SK-N-SH treated with all-trans-retinoic acid at 6 μM for 48 hours (cell line): ENCODE data around the gene DNASE1L2.

Experiments used
- ATAC-seq: fragments of 200-7000 bp; cut with Tn5 transposase; 3 replicates; pipeline ENCODE4 v1.9.1; 2020; ENCODE audit warnings: mild to moderate bottlenecking, moderate library complexity
- ARNTL ChIP-seq: fragments of 450-650 bp; formaldehyde crosslinking; IDR thresholded peaks from 2 replicates; pipeline ENCODE4 v1.5.0; 2020; ENCODE audit warnings: low read depth, mild to moderate bottlenecking, moderate library complexity, borderline replicate concordance
- BACH2 ChIP-seq: fragments of 250-450 bp; sonication (Bioruptor Pico); IDR thresholded peaks from 2 replicates; pipeline ENCODE4 v1.9.0; 2021; ENCODE audit warnings: mild to moderate bottlenecking, borderline replicate concordance
- CSDC2 ChIP-seq: fragments of 250-450 bp; sonication (Bioruptor Pico); IDR thresholded peaks from 2 replicates; pipeline ENCODE4 v1.5.0; 2020; ENCODE audit warnings: mild to moderate bottlenecking, moderate library complexity
- ISL1 ChIP-seq: fragments of 250-450 bp; sonication (Bioruptor Pico); IDR thresholded peaks from 2 replicates; pipeline ENCODE4 v2.1.2; 2022; ENCODE audit warnings: mild to moderate bottlenecking, moderate library complexity
- OSR1 ChIP-seq: fragments of 250-450 bp; sonication (Bioruptor Pico); IDR thresholded peaks from 2 replicates; pipeline ENCODE4 v1.8.0; 2022; ENCODE audit warnings: moderate library complexity, mild to moderate bottlenecking, inconsistent platforms
- PATZ1 ChIP-seq: fragments of 250-450 bp; sonication (Bioruptor Pico); IDR thresholded peaks from 2 replicates; pipeline ENCODE4 v1.8.0; 2020; ENCODE audit warnings: mild to moderate bottlenecking, moderate library complexity, borderline replicate concordance
- POU6F1 ChIP-seq: fragments of 250-450 bp; sonication (Bioruptor Pico); IDR thresholded peaks from 2 replicates; pipeline ENCODE4 v1.8.0; 2021; ENCODE audit warnings: low read depth, mild to moderate bottlenecking, moderate library complexity, borderline replicate concordance
- SNAI2 ChIP-seq: fragments of 250-450 bp; sonication (Bioruptor Pico); IDR thresholded peaks from 2 replicates; pipeline ENCODE4 v1.5.0; 2020; ENCODE audit warnings: mild to moderate bottlenecking, moderate library complexity
- TCF4 ChIP-seq: fragments of 250-450 bp; sonication (Bioruptor Pico); IDR thresholded peaks from 2 replicates; pipeline ENCODE4 v1.8.0; 2021; ENCODE audit warnings: mild to moderate bottlenecking, moderate library complexity, borderline replicate concordance
- TOX ChIP-seq: fragments of 250-450 bp; sonication (Bioruptor Pico); IDR thresholded peaks from 2 replicates; pipeline ENCODE4 v1.8.0; 2021; ENCODE audit warnings: mild to moderate bottlenecking, moderate library complexity, borderline replicate concordance
- ZC3H10 ChIP-seq: fragments of 250-450 bp; sonication (Bioruptor Pico); IDR thresholded peaks from 2 replicates; pipeline ENCODE4 v1.5.1; 2021; ENCODE audit warnings: mild to moderate bottlenecking, moderate library complexity
- ZFP3 ChIP-seq: fragments of 250-450 bp; sonication (Bioruptor Pico); IDR thresholded peaks from 2 replicates; pipeline ENCODE4 v1.5.0; 2020; ENCODE audit warnings: mild to moderate bottlenecking, moderate library complexity
- ZFP30 ChIP-seq: fragments of 450-650 bp; formaldehyde crosslinking; IDR thresholded peaks from 2 replicates; pipeline ENCODE4 v1.5.0; 2022; ENCODE audit warnings: mild to moderate bottlenecking, moderate library complexity
- ZNF565 ChIP-seq: fragments of 450-650 bp; formaldehyde crosslinking; conservative IDR thresholded peaks from 2 replicates; pipeline ENCODE4 v1.5.0; 2020; ENCODE audit warnings: low read depth, mild to moderate bottlenecking, moderate library complexity
- ZNF70 ChIP-seq: fragments of 450-650 bp; formaldehyde crosslinking; IDR thresholded peaks from 2 replicates; pipeline ENCODE4 v1.5.0; 2020; ENCODE audit warnings: mild to moderate bottlenecking, moderate library complexity
- ZNF8 ChIP-seq: fragments of 450-650 bp; formaldehyde crosslinking; IDR thresholded peaks from 2 replicates; pipeline ENCODE4 v1.5.0; 2020; ENCODE audit warnings: mild to moderate bottlenecking, moderate library complexity
- TF ChIP-seq, protein P1 (sequence below): fragments of 250-450 bp; sonication (Bioruptor Pico); IDR thresholded peaks from 2 replicates; pipeline ENCODE4 v1.5.0; 2020; ENCODE audit warnings: mild to moderate bottlenecking, moderate library complexity
- TF ChIP-seq, protein P2 (sequence below): fragments of 250-450 bp; sonication (Bioruptor Pico); IDR thresholded peaks from 2 replicates; pipeline ENCODE4 v1.5.1; 2021; ENCODE audit warnings: mild to moderate bottlenecking, moderate library complexity
- TF ChIP-seq, protein P3 (sequence below): fragments of 250-450 bp; sonication (Bioruptor Pico); IDR thresholded peaks from 2 replicates; pipeline ENCODE4 v1.5.1; 2020; ENCODE audit warnings: low read depth, mild to moderate bottlenecking, moderate library complexity

The DNASE1L2 gene

DNA sequence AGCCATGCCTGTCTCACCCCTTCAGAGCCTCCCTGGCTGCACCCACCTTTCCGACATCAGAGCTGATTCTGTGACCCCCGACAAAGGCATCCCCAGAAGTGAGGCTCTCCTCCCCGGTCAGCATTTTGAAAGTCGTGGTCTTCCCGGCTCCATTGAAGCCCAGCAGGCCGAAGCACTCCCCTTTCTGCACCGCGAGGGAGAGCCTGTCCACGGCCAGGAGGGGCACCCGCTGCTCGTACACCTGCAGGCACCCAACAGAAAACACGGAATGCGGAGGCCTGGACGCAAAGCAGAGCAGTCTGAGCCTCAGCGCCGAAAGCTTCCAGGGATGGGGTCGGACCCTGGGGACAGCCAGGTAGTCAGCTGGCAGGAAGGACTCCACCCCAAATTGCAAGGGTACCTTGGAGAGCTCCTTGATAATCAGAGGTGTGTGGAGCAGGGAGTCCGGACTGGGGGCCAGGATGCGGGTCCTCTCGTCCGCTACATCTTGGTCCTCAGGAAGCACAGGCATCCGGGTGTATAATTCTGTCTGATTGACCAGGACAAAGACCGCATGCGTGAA, 44.8 kb downstream of the DNASE1L2 start:
- TF ChIP-seq ISL1 (no peak), ZC3H10 (CRISPR knock-in tag) (no peak), ARNTL (CRISPR knock-in tag) (no peak), TCF4 (CRISPR knock-in tag) (no peak), OSR1 (CRISPR knock-in tag) (no peak), ZNF565 (CRISPR knock-in tag) (no peak), ZNF8 (CRISPR knock-in tag) (no peak), TOX (CRISPR knock-in tag) (no peak), BACH2 (CRISPR knock-in tag) (no peak), ZFP3 (CRISPR knock-in tag) (no peak), CSDC2 (CRISPR knock-in tag) (no peak), PATZ1 (CRISPR knock-in tag) (no peak)
- TF ChIP-seq, protein P1, sequence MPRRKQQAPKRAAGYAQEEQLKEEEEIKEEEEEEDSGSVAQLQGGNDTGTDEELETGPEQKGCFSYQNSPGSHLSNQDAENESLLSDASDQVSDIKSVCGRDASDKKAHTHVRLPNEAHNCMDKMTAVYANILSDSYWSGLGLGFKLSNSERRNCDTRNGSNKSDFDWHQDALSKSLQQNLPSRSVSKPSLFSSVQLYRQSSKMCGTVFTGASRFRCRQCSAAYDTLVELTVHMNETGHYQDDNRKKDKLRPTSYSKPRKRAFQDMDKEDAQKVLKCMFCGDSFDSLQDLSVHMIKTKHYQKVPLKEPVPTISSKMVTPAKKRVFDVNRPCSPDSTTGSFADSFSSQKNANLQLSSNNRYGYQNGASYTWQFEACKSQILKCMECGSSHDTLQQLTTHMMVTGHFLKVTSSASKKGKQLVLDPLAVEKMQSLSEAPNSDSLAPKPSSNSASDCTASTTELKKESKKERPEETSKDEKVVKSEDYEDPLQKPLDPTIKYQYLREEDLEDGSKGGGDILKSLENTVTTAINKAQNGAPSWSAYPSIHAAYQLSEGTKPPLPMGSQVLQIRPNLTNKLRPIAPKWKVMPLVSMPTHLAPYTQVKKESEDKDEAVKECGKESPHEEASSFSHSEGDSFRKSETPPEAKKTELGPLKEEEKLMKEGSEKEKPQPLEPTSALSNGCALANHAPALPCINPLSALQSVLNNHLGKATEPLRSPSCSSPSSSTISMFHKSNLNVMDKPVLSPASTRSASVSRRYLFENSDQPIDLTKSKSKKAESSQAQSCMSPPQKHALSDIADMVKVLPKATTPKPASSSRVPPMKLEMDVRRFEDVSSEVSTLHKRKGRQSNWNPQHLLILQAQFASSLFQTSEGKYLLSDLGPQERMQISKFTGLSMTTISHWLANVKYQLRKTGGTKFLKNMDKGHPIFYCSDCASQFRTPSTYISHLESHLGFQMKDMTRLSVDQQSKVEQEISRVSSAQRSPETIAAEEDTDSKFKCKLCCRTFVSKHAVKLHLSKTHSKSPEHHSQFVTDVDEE (CRISPR knock-in tag) = no peak
- TF ChIP-seq, protein P2, sequence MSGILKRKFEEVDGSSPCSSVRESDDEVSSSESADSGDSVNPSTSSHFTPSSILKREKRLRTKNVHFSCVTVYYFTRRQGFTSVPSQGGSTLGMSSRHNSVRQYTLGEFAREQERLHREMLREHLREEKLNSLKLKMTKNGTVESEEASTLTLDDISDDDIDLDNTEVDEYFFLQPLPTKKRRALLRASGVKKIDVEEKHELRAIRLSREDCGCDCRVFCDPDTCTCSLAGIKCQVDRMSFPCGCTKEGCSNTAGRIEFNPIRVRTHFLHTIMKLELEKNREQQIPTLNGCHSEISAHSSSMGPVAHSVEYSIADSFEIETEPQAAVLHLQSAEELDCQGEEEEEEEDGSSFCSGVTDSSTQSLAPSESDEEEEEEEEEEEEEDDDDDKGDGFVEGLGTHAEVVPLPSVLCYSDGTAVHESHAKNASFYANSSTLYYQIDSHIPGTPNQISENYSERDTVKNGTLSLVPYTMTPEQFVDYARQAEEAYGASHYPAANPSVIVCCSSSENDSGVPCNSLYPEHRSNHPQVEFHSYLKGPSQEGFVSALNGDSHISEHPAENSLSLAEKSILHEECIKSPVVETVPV (CRISPR knock-in tag) = no peak
- TF ChIP-seq, protein P3, sequence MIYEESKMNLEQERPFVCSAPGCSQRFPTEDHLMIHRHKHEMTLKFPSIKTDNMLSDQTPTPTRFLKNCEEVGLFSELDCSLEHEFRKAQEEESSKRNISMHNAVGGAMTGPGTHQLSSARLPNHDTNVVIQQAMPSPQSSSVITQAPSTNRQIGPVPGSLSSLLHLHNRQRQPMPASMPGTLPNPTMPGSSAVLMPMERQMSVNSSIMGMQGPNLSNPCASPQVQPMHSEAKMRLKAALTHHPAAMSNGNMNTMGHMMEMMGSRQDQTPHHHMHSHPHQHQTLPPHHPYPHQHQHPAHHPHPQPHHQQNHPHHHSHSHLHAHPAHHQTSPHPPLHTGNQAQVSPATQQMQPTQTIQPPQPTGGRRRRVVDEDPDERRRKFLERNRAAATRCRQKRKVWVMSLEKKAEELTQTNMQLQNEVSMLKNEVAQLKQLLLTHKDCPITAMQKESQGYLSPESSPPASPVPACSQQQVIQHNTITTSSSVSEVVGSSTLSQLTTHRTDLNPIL (CRISPR knock-in tag) = no peak
- TF ChIP-seq, all 23 proteins: peak for 0
- no peak for ATAC-seq

DNA sequence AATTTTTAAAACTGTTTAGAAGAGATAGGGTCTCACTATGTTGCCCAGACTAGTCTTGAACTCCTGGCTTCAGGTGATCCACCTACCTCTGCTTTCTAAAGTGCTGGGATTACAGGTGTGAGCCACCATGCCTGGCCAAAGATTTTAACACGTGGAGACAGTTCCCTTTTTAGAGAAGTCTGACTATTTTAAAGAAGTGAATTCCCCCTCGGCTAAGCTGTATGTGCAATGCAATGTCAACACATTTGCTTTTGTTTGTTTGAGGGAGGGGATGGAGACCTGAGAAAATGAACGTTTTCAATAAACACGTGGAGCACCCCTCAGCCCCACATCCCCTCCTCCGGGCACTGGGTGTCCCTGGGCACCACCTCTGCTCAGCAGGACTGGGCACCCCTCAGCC, 46.0 kb downstream of the DNASE1L2 start:
- no peak for ATAC-seq
- TF ChIP-seq ISL1 (no peak), ZC3H10 (CRISPR knock-in tag) (no peak), POU6F1 (CRISPR knock-in tag) (no peak), ZFP30 (CRISPR knock-in tag) (no peak), ZNF70 (CRISPR knock-in tag) (no peak), PATZ1 (CRISPR knock-in tag) (no peak), SNAI2 (CRISPR knock-in tag) (no peak), BACH2 (CRISPR knock-in tag) (no peak)
- TF ChIP-seq, protein P1 (CRISPR knock-in tag) = no peak
- TF ChIP-seq, protein P2 (CRISPR knock-in tag) = no peak
